GM04503 (cell line): ENCODE measurements around the gene GATAD2A.

Experiments used
- DNase-seq: peaks from one replicate; pipeline ENCODE4 v3.0.0-alpha.2; 2012; ENCODE audit warnings: low read depth

GATAD2A gene

GRCh38 chr19:19507354-19507753 is 101.9 kb downstream of the GATAD2A start:
- no peak for DNase-seq

GRCh38 chr19:19508217-19508616 is 102.7 kb downstream of the GATAD2A start:
- no peak for DNase-seq

- no peak for DNase-seq
Measured at GRCh38 chr19:19510432-19510831, 105.0 kb downstream of the GATAD2A start.

- DNase-seq: no peak
Measured at GRCh38 chr19:19513682-19514081, 108.2 kb downstream of the GATAD2A start.

- DNase-seq: no peak
Measured at GRCh38 chr19:19514215-19514657, 108.8 kb downstream of the GATAD2A start.

- DNase-seq: no peak
Measured at GRCh38 chr19:19514881-19515641, 109.6 kb downstream of the GATAD2A start, which contains the start of gene TSSK6. Gene TSSK6, minus strand, starts transcription at chr19:19515548. Its CDS starts 121 bp downstream, at chr19:19515427.

- DNase-seq: peak; percentile 54
Measured at GRCh38 chr19:19515642-19516519, 110.4 kb downstream of the GATAD2A start, which contains the start of gene NDUFA13. Gene NDUFA13, plus strand, starts transcription at chr19:19516225. Its CDS starts 14 bp downstream, at chr19:19516239.

GRCh38 chr19:19517235-19517619 is 111.8 kb downstream of the GATAD2A start:
- no peak for DNase-seq

- no peak for DNase-seq
Measured at GRCh38 chr19:19520989-19521388, 115.5 kb downstream of the GATAD2A start.

GRCh38 chr19:19523177-19523576 is 117.7 kb downstream of the GATAD2A start:
- no peak for DNase-seq

GRCh38 chr19:19524053-19524452 is 118.6 kb downstream of the GATAD2A start:
- no peak for DNase-seq

- no peak for DNase-seq
Measured at GRCh38 chr19:19525611-19526380, 120.3 kb downstream of the GATAD2A start.

- DNase-seq: no peak
Measured at GRCh38 chr19:19526581-19527370, 121.3 kb downstream of the GATAD2A start.

- no peak for DNase-seq
Measured at GRCh38 chr19:19527371-19527656, 121.8 kb downstream of the GATAD2A start.

- no peak for DNase-seq
Measured at GRCh38 chr19:19527674-19528625, 122.5 kb downstream of the GATAD2A start.

- no peak for DNase-seq
Measured at GRCh38 chr19:19528721-19529490, 123.4 kb downstream of the GATAD2A start, which contains the start of gene YJEFN3. Gene YJEFN3, plus strand, starts transcription at chr19:19528911. Its CDS starts 22 bp downstream, at chr19:19528933.

- no peak for DNase-seq
Measured at GRCh38 chr19:19529783-19530422, 124.4 kb downstream of the GATAD2A start.

- no peak for DNase-seq
Measured at GRCh38 chr19:19530423-19530804, 124.9 kb downstream of the GATAD2A start.

- DNase-seq: no peak
Measured at GRCh38 chr19:19530889-19531288, 125.4 kb downstream of the GATAD2A start.
